Activated CD4-positive, alpha-beta T cell treated with anti-CD3 and anti-CD28 coated beads for 4 hours (primary cell): Measurements from ENCODE around the gene TMEM134.
"Not testable (repeated sequence)": the region's sequence is repeated elsewhere in the genome, so short reads cannot be mapped to it uniquely, and the experiment has no call there.

Experiments used
- DNase-seq, 2 donors: peaks; one replicate each; pipeline ENCODE4 v3.0.0-alpha.2; 2020

The TMEM134 gene

DNA sequence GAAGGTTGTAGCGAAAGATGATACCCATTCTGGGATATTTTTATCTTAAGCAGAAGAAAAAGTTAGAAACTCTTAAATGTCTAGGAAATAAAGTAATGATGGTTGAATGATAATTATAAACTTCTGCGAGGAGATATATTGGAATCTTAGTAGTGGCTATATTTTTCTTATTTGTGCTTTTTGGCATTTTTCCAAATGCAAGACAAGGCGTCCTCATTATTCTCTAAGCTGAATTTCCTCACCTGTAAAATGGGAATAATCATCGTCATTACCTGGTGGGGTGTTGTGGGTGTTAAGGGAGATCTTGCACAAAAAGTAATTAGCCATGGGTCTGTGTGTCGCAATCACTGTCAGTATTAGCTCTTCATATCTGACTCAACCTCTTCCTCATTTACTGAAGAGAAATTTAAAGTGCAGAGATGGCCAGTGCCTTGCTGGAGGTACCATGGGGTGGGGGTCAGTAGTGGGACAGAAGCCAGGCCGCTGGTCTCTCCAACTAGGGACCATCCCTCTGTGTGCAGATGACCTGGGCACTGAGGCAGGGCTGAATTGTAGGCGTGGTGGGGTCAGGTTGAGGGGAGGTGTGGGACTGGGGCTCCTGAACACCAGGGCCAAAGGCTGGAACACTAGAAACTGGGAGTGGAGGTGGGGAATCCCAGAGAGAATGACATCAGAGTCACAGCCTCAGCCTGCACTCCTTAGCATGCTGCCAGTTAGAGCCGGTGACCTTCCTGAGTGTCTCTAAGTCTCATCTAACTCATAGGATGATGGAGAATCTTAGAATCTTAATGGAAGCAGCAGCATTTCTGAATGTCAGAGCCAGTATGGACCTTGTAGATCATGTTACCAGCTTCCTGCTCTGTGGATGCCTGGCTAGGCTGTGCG, 32.0 kb upstream of the TMEM134 start:
- DNase-seq = no peak

DNA sequence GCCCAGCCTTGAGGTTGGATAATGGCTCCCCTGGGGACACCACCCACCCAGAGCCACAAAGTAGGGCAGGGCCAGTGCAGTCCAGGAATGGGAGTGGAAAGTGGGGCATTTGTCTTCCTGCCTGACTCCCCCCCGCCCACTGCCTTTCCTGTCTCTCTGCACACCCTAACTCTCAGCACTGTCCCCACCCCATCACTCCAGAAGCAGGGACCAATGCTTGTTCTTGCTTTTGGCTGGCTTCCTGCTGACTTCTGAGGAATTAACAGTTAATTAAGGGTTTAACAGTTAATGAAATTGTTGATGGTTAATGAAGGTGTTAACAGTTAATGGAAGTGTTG, 31.4 kb upstream of the TMEM134 start:
- no peak for DNase-seq

DNA sequence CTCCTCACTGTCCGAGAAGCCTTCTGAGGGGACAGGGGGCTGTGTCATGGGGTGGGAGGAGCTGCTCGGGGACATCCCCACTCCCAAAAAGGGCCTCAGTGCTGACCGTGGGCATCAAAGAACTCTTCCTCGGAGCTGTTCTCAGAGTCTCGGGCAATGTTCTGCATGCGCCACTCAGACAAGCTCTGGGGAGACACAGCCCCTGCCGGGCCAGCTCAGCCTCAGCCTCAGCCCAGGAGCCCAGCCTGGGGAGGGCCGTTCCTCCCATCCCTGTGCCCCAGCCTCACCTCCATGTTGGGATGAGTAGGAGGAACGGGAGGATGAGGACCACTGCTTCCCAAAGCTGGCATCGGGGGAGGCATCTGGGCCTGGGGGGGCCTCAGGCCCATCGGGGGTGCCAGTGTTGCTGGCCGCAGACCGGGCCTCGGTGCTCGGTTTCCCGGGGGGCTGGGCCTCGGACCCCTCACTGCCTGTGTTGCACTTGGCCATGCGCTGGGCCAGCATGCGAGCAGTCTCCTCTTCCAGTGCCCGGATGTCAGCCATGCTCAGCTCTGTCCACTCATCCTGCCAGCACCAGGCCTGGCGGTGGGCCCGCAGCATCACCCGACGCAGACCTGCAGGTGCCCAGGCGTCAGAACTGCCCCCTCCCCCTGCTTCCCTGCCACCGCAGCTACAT, 30.9 kb upstream of the TMEM134 start:
- no peak for DNase-seq

DNA sequence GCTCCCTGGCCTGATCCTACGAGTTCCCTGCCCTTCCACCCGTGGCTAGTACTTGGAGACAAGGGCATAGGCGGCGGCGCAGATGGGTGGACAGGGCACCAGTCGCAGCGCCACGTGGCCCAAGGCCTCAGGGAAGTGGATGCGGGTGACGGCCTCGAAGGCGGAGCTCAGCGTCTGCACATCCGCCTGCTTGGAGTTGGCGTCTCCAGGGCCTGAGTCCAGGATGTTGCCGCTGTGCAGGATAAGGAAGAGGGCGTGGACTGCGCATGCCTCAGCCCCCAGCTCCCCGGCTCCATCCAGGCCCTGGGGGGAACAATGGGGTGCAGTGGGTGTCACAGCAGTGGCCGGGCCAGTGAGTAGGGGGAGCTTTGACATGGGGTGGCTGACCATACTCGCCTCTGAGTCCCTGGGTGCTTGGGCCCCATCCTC, 29.5 kb upstream of the TMEM134 start:
- no peak for DNase-seq

DNA sequence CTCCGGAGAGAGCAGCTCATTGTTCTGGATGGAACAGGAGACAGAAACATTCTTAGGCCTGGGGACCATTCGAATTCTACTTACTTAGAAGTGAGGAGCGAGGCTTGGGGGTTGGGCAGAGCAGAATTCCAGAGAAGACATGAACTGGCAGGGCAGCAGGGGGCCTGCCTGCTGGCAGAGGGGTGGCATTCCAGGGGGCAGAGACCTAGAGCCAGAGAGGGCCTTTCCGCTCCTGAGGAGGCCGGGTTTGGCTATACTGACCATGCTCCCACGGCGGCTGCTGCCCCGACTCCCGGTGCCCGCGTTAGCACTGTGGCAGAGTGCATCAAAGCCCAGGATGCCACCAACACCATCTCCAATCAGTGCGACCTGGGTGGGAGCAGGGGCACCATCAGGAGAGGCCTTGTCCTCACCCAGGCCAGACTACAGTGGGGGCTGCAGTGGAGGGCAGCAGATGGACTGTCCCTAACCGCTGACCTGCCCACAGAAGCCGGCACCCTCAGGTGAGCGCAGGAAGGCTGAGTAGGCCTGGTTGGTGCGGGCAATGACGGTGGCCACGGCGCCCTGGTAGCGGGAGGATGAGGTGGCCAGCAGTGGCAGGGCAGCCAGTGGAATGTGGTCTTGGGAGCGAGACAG, 28.7 kb upstream of the TMEM134 start:
- DNase-seq = no peak

DNA sequence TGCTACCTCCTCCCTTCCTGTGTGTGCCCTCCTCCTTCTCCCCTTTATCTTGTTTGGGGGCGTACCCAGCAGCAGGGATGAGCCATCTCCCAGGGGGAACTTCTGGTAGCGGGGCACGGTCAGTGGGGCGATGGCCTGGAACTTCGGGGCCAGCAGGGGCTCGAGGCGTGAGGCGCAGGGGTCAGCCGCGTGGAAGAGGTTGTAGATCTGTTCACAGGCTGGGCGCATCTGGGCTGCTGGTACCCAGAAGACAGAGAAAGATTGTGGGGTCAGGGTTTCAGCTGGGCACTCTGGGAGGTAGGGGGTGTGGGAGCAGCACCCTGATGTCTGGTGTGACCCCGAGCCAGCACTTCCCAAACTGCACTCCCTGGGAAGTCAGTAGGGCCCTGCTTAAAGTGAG, 27.1 kb upstream of the TMEM134 start:
- DNase-seq = no peak

DNA sequence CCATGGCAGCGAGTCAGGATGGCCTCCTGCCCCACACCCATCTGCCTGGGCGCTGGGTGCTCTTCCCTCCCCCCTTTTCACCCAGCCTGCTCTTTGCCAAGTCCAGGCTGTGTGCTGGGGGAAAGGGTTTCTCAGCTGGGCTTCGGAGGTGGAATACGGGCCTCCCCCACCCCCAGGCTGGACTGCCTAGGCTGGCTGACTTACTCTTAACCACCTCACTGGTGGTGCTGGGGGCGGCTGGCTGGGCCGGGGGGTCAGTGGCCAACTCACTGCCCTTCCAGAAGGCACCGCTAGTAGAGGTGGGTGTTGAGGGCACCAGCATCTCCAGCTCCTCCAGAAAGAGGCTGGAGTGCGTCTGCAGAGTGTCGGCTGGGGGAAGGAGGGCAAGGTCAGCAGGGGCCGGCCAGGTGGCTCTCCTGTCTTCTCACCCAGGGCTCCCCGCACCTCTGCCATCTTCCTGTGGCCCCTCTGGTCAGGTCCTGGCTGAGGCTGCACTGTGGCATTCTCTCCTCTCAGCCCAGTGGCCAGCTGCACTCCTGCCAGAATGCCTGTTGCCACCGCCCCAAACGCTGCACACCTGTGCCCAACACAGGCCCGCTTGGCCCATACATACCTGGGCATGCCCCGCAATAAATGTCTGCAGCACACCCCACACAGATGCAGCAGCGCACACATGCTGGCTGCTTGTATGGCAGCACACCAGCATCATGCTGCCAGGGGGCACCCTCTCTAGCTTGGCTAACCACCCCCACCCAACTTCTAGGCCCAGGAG, 26.4 kb upstream of the TMEM134 start:
- DNase-seq = no peak

DNA sequence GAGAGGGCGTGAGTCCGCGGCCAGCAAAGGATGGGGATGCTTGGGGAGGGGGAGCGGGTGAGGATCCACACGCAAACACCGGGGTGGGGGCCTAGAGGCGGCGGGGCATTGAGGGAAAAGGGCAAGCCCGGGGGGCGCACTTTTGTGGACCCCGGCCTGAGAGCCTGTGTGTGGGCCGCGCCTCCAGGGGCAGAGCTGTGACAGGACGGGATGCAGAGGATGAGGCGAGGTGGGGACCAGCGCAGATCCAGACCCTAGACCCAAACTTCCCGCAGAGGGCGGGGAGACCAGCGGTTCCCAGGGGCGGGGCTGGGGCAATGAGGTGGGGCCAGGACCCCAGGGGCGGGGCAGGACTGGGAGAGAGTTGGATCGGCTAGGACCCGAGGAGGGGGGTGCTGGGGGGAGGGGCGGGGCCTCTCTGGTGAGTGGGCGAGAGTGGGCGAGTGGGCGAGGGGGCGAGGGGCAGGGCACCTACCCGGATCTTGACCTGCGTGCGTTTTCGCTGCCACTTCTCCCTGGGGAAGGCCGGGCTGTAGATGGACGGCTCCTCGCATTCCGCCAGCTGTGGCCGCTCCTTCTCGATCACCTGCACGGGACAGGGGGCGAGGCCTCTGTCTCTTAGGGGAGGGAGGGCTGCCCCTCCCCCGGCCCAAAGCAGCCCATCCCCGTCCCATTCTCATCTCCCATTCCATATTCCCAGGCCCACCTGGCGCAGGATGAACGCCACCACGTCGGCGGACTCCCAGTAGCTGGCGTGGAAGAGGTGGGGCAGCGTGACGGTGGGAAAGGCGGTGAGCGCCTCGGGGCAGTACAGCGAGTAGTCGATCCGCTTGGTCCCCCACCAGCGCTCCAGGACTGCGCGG, 25.6 kb upstream of the TMEM134 start:
- no peak for DNase-seq

- DNase-seq = no peak
Measured at GRCh38 chr11:67493548-67494370, 24.7 kb upstream of the TMEM134 start.

DNA sequence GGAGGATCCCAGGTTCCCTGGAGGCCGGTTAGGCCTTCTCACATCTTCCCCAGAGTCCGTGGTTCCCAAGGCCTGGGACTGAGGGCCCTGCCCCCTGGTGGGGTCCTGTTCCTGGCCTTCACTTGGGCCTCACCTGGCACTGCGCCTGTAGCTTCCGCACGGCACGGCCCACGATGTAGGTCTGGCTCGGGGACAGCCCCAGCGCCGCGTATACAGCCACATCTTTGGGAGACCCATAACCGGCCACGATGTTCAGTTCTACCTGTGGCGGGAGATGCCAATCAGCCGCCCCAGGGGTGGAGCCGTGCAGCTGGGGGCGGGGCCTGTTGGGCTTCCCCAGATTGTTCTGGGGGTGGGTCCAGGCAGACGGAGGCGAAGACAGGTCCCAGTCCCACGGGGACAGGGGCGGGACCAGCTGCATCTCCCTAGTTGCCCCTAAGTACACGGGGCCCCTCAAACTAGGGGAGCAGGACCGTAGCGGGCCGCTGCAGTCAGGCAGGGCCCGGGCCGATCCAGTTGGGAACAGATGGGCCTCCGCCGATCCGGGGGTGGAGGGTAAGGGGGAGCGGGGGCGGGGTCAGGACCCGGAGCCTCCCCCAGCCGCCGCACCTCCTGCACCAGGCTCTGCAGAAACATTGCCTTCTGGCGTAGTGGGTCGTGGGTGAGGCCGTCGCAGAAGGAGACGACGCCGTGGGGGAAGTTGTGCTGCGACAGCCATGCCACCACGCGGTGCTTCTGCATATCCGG, 23.9 kb upstream of the TMEM134 start:
- DNase-seq = no peak

GRCh38 chr11:67492069-67492727, 23.1 kb upstream of the TMEM134 start:
- DNase-seq = no peak

DNA sequence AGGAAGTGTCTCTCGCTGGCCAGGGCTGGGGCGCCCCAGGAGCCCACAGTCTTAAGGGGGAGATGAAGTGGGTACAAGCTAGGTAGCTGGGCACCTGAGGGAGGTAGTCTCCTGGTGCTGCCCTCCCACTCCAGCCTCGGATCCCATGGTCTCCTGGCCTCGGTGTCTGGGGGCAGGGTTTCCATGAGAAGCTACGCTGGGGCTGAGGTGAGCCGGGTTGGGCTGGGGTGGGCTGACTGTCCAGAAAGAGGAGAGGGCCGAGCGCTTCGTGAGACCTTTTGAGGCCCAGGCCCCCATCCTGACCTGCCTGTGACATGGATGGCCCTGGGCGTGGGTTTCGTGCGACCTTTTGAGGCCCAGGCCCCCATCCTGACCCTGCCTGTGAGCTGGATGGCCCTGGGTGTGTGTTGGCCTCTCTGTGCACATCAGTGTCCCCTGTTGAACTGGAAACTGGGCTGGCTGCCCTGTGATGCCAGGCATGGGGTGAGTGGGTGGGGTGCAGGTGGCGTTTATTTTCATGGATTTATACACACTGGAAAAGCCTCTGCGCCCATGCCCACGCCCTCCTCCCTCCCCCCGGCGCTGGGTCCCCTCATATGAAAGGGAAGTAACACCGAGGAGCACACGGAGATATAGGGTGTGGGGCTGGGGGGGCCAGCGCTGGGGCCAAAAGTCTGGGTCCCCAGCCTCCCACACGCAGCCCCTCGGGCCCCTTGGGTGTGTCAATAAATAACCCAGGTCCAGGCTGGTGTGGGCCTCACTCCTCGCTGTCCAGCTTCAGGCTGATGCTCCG, 22.4 kb upstream of the TMEM134 start:
- no peak for DNase-seq

- DNase-seq = no peak
Measured at GRCh38 chr11:67490727-67491065, 21.6 kb upstream of the TMEM134 start.

GRCh38 chr11:67489885-67490726, 21.1 kb upstream of the TMEM134 start:
- no peak for DNase-seq

DNA sequence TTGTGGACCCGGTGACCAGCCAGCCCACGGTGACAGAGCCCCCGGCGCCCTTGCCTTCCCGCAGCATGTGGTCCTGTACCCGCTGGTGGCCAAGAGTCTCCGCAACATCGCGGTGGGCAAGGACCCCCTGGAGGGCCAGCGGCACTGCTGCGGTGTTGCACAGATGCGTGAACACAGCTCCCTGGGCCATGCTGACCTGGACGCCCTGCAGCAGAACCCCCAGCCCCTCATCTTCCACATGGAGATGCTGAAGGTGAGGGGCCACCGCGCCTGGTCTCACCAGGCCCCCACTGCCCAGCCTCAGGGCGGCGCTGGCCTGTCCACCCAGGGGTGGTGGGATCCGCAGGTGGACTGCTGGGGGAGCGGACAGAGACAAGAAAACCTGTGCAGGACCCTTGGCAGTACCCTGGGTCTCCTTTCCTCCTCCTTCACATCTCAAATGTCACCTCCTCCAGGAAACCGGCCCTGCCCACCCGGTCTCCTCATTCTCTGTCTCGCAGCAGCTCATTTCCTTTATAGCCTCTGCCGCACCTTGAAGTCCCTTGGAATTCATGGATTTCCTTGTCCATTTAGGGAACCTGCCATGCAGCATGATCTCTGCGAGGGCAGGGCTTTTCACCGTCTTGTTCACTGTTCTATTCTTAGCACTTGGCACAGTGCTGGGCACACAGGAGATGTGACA, 20.3 kb upstream of the TMEM134 start:
- no peak for DNase-seq

DNA sequence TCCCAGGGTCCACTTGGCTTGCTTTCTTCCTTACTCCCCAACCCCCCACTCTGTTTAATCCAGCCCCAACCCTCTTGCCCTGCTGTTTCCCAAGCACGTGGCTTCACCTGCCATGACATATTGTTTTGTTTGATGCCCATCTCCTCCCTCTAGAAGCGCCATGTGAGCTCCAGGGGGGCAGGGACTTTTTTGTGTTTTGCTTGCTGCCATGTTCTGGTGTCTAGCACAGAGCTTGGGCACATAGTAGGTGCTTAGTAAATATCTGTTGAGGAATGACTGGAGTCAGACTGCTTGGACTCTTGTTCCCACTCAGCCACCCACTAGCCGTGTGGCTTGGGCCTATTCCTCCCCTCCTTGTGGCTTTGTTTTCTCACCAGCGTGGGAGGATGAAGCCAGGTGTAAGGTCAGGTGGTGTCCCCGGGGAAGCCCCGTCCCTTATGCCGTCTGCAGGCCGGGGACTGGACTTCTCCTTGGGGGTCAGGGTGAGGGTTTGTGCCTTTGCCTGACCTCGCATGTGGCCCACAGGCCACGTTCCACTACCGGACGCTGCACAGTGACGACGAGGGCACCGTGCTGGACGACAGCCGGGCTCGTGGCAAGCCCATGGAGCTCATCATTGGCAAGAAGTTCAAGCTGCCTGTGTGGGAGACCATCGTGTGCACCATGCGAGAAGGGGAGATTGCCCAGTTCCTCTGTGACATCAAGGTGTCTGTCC, 17.6 kb upstream of the TMEM134 start:
- DNase-seq = no peak

DNA sequence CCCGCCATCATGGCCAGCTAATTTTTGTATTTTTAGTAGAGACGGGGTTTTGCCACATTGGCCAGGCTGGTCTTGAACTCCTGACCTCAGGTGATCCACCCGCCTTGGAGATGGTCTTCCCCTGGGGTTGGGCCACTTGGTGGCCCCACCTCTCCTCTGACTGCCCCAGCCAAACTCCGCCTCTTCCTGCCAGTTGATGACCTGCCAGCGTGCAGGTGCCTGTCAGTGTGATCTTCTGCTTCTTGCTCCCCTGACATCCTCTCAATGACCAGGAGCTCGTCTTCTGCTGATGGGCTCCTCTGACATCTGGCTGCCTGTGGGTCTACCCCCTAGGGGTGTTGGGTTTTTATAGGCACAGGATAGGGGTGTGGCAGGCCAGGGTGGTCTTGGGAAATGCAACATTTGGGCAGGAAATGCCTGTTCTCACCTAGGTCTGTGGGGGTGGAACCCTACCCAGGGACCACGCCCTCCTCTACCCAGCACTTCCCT, 16.9 kb upstream of the TMEM134 start:
- DNase-seq = not testable (repeated sequence)
